K562 (cell line): Measurements from ENCODE around the gene LIMS1.
"Not testable (repeated sequence)": the region's sequence is repeated elsewhere in the genome, so short reads cannot be mapped to it uniquely, and the experiment has no call there.

Experiments used
- BMI1 ChIP-seq: fragments of 150-350 bp; IDR thresholded peaks from 2 replicates; pipeline ENCODE4 v1.6.1; 2014; ENCODE audit warnings: low read length
- CTBP1 ChIP-seq: fragments of 450-650 bp; IDR thresholded peaks from 2 replicates; pipeline ENCODE4 v1.6.1; 2016; ENCODE audit warnings: borderline replicate concordance
- GATAD2B ChIP-seq: fragments of 450-650 bp; IDR thresholded peaks from 2 replicates; pipeline ENCODE4 v1.6.1; 2017; ENCODE audit warnings: mild to moderate bottlenecking, borderline replicate concordance
- HNRNPK ChIP-seq: fragments of 200-400 bp; formaldehyde crosslinking; IDR thresholded peaks from one replicate; pipeline ENCODE4 v1.6.1; 2018; ENCODE audit warnings: mild to moderate bottlenecking, low read depth, low read length; ENCODE audit not compliant: poor library complexity, severe bottlenecking
- KLF16 ChIP-seq: IDR thresholded peaks from 2 replicates; pipeline ENCODE4 v1.6.1; 2016; ENCODE audit warnings: antibody characterized with exemption
- PHB2 ChIP-seq: fragments of 450-650 bp; IDR thresholded peaks from 2 replicates; pipeline ENCODE4 v1.6.1; 2017; ENCODE audit warnings: low read depth
- RNF2 ChIP-seq: sonication (generic); IDR thresholded peaks from 2 replicates; pipeline ENCODE4 v1.6.1; 2016
- SP1 ChIP-seq: sonication (generic); formaldehyde crosslinking; IDR thresholded peaks from 2 replicates; pipeline ENCODE4 v1.8.1; 2022; ENCODE audit warnings: mild to moderate bottlenecking, missing genetic modification reagents
- YY1 ChIP-seq, 3 experiments: IDR thresholded peaks; 2 replicates each; pipeline ENCODE4 v1.6.1; 2011; ENCODE audit warnings: low read length in 2 of 3, mild to moderate bottlenecking in 2 of 3, moderate library complexity in 2 of 3, borderline replicate concordance in 1 of 3, control low read depth in 1 of 3, low read depth in 1 of 3; ENCODE audit not compliant: insufficient read depth in 3 of 3, insufficient replicate concordance in 2 of 3, control insufficient read depth in 1 of 3, insufficient read length in 1 of 3; ENCODE audit errors: extremely low read depth in 1 of 3
- TF ChIP-seq, protein P1 (sequence below), 2 experiments: fragments of 450-650 bp in 1 of 2; sonication (generic) in 1 of 2; formaldehyde crosslinking in 1 of 2; IDR thresholded peaks; 2 replicates each; pipeline versions ENCODE4 v1.7.1 to v1.9.0; 2016 to 2022; ENCODE audit warnings: inconsistent platforms in 1 of 2, mild to moderate bottlenecking in 1 of 2, missing genetic modification reagents in 1 of 2
- TF ChIP-seq, protein P2 (sequence below), 3 experiments: IDR thresholded peaks in 2 of 3; conservative IDR thresholded peaks in 1 of 3; 2 replicates each; pipeline ENCODE4 v1.5.1; 2011 to 2012; ENCODE audit warnings: low read length in 3 of 3, mild to moderate bottlenecking in 3 of 3, control low read depth in 2 of 3, improper control_type of control experiment in 1 of 3, inconsistent platforms in 1 of 3, low read depth in 1 of 3, mixed read lengths in 1 of 3, moderate library complexity in 1 of 3; ENCODE audit not compliant: insufficient read depth in 2 of 3
- TF ChIP-seq, protein P3 (sequence below): sonication (generic); formaldehyde crosslinking; IDR thresholded peaks from 2 replicates; pipeline ENCODE4 v1.8.1; 2023; ENCODE audit warnings: mild to moderate bottlenecking, missing genetic modification reagents
- TF ChIP-seq, protein P4 (sequence below): fragments of 250-450 bp; sonication (Bioruptor Pico); IDR thresholded peaks from 2 replicates; pipeline ENCODE4 v1.5.0; 2020; ENCODE audit warnings: mild to moderate bottlenecking, borderline replicate concordance
- TF ChIP-seq, protein P5 (sequence below): fragments of 250-450 bp; sonication (Bioruptor Pico); IDR thresholded peaks from 2 replicates; pipeline ENCODE4 v1.8.0; 2021; ENCODE audit warnings: mild to moderate bottlenecking, moderate library complexity

DNA sequence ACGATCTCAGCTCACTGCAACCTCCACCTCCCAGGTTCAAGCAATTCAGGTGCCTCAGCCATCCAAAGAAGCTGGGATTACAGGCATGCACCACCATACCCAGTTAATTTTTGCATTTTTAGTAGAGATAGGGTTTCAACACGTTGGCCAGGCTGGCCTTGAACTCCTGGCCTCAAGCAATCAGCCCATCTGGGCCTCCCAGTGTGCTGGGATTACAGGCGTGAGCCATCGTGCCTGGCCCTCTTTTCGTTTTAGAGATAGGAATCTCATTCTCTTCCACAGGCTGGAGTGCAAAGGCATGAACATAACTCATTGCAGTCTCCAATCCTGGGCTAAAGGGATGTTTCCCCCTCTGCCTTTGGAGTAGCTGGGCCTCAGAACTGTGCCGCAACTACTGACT lies 182.7 kb downstream of the LIMS1 start:
- not testable (repeated sequence) for TF ChIP-seq YY1 (IDR thresholded peaks at IDR 0.05; ENCODE audit: borderline replicate concordance in 1 of 3, control insufficient read depth in 1 of 3, extremely low read depth in 1 of 3, insufficient read depth in 3 of 3, insufficient read length in 1 of 3, insufficient replicate concordance in 2 of 3, low read depth in 1 of 3, low read length in 2 of 3); KLF16; SP1 (CRISPR knock-in tag); GATAD2B; BMI1; HNRNPK; PHB2; RNF2; CTBP1
- TF ChIP-seq, protein P1, sequence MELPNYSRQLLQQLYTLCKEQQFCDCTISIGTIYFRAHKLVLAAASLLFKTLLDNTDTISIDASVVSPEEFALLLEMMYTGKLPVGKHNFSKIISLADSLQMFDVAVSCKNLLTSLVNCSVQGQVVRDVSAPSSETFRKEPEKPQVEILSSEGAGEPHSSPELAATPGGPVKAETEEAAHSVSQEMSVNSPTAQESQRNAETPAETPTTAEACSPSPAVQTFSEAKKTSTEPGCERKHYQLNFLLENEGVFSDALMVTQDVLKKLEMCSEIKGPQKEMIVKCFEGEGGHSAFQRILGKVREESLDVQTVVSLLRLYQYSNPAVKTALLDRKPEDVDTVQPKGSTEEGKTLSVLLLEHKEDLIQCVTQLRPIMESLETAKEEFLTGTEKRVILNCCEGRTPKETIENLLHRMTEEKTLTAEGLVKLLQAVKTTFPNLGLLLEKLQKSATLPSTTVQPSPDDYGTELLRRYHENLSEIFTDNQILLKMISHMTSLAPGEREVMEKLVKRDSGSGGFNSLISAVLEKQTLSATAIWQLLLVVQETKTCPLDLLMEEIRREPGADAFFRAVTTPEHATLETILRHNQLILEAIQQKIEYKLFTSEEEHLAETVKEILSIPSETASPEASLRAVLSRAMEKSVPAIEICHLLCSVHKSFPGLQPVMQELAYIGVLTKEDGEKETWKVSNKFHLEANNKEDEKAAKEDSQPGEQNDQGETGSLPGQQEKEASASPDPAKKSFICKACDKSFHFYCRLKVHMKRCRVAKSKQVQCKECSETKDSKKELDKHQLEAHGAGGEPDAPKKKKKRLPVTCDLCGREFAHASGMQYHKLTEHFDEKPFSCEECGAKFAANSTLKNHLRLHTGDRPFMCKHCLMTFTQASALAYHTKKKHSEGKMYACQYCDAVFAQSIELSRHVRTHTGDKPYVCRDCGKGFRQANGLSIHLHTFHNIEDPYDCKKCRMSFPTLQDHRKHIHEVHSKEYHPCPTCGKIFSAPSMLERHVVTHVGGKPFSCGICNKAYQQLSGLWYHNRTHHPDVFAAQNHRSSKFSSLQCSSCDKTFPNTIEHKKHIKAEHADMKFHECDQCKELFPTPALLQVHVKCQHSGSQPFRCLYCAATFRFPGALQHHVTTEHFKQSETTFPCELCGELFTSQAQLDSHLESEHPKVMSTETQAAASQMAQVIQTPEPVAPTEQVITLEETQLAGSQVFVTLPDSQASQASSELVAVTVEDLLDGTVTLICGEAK (IDR thresholded peaks at IDR 0.05): not testable (repeated sequence)
- TF ChIP-seq, protein P1 (CRISPR knock-in tag; IDR thresholded peaks at IDR 0.05): not testable (repeated sequence)
- TF ChIP-seq, protein P2, sequence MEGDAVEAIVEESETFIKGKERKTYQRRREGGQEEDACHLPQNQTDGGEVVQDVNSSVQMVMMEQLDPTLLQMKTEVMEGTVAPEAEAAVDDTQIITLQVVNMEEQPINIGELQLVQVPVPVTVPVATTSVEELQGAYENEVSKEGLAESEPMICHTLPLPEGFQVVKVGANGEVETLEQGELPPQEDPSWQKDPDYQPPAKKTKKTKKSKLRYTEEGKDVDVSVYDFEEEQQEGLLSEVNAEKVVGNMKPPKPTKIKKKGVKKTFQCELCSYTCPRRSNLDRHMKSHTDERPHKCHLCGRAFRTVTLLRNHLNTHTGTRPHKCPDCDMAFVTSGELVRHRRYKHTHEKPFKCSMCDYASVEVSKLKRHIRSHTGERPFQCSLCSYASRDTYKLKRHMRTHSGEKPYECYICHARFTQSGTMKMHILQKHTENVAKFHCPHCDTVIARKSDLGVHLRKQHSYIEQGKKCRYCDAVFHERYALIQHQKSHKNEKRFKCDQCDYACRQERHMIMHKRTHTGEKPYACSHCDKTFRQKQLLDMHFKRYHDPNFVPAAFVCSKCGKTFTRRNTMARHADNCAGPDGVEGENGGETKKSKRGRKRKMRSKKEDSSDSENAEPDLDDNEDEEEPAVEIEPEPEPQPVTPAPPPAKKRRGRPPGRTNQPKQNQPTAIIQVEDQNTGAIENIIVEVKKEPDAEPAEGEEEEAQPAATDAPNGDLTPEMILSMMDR (IDR thresholded peaks at IDR 0.05 in 2 of 3, conservative IDR thresholded peaks at IDR 0.05 in 1 of 3; ENCODE audit: insufficient read depth in 2 of 3, low read depth in 1 of 3, low read length in 3 of 3): not testable (repeated sequence)
- TF ChIP-seq, protein P3, sequence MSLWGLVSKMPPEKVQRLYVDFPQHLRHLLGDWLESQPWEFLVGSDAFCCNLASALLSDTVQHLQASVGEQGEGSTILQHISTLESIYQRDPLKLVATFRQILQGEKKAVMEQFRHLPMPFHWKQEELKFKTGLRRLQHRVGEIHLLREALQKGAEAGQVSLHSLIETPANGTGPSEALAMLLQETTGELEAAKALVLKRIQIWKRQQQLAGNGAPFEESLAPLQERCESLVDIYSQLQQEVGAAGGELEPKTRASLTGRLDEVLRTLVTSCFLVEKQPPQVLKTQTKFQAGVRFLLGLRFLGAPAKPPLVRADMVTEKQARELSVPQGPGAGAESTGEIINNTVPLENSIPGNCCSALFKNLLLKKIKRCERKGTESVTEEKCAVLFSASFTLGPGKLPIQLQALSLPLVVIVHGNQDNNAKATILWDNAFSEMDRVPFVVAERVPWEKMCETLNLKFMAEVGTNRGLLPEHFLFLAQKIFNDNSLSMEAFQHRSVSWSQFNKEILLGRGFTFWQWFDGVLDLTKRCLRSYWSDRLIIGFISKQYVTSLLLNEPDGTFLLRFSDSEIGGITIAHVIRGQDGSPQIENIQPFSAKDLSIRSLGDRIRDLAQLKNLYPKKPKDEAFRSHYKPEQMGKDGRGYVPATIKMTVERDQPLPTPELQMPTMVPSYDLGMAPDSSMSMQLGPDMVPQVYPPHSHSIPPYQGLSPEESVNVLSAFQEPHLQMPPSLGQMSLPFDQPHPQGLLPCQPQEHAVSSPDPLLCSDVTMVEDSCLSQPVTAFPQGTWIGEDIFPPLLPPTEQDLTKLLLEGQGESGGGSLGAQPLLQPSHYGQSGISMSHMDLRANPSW (CRISPR knock-in tag): not testable (repeated sequence)
- TF ChIP-seq, protein P4, sequence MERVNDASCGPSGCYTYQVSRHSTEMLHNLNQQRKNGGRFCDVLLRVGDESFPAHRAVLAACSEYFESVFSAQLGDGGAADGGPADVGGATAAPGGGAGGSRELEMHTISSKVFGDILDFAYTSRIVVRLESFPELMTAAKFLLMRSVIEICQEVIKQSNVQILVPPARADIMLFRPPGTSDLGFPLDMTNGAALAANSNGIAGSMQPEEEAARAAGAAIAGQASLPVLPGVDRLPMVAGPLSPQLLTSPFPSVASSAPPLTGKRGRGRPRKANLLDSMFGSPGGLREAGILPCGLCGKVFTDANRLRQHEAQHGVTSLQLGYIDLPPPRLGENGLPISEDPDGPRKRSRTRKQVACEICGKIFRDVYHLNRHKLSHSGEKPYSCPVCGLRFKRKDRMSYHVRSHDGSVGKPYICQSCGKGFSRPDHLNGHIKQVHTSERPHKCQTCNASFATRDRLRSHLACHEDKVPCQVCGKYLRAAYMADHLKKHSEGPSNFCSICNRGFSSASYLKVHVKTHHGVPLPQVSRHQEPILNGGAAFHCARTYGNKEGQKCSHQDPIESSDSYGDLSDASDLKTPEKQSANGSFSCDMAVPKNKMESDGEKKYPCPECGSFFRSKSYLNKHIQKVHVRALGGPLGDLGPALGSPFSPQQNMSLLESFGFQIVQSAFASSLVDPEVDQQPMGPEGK (CRISPR knock-in tag): not testable (repeated sequence)
- TF ChIP-seq, protein P5, sequence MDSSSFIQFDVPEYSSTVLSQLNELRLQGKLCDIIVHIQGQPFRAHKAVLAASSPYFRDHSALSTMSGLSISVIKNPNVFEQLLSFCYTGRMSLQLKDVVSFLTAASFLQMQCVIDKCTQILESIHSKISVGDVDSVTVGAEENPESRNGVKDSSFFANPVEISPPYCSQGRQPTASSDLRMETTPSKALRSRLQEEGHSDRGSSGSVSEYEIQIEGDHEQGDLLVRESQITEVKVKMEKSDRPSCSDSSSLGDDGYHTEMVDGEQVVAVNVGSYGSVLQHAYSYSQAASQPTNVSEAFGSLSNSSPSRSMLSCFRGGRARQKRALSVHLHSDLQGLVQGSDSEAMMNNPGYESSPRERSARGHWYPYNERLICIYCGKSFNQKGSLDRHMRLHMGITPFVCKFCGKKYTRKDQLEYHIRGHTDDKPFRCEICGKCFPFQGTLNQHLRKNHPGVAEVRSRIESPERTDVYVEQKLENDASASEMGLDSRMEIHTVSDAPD (CRISPR knock-in tag): not testable (repeated sequence)
